H1 (cell line): ENCODE measurements around the gene PCDHAC2. TPM values are rescaled to one million over a fixed set of nuclear protein-coding genes. Genes with fewer than 3 reads are reported as not detected.

Experiments
- ASH2L ChIP-seq: fragments of 200-600, 300-600 bp; sonication (generic); IDR thresholded peaks from one replicate; pipeline ENCODE4 v1.7.1; 2017; ENCODE audit warnings: low read length
- EP300 ChIP-seq, 2 experiments: IDR thresholded peaks; 1 replicate in 1 of 2; 2 replicates in 1 of 2; pipeline ENCODE4 v1.6.1; 2011 to 2012; ENCODE audit warnings: low read depth in 2 of 2, low read length in 2 of 2, mild to moderate bottlenecking in 2 of 2, borderline replicate concordance in 1 of 2, inconsistent platforms in 1 of 2, moderate library complexity in 1 of 2
- HDAC2 ChIP-seq, 2 experiments: fragments of 300-600 bp in 1 of 2; sonication (generic) in 1 of 2; IDR thresholded peaks; 2 replicates each; pipeline ENCODE4 v1.6.1; 2011 to 2012; ENCODE audit warnings: low read depth in 2 of 2, low read length in 2 of 2, mild to moderate bottlenecking in 2 of 2, moderate library complexity in 2 of 2, borderline replicate concordance in 1 of 2, inconsistent platforms in 1 of 2
- HDAC6 ChIP-seq: IDR thresholded peaks from one replicate; pipeline ENCODE4 v1.7.1; 2012; ENCODE audit warnings: low read depth, mild to moderate bottlenecking, inconsistent platforms, low read length, moderate library complexity
- MAFK ChIP-seq: IDR thresholded peaks from 2 replicates; pipeline ENCODE4 v1.6.1; 2012; ENCODE audit warnings: low read depth, mild to moderate bottlenecking, improper control_type of control experiment, low read length
- NANOG ChIP-seq: IDR thresholded peaks from 2 replicates; pipeline ENCODE4 v1.6.1; 2011; ENCODE audit warnings: low read length, low read depth, mild to moderate bottlenecking, inconsistent platforms; ENCODE audit not compliant: insufficient read depth, poor library complexity, severe bottlenecking
- PHF8 ChIP-seq: fragments of 200-600 bp; sonication (generic); conservative IDR thresholded peaks from 2 replicates; pipeline ENCODE4 v1.7.1; 2012; ENCODE audit warnings: low read depth, mild to moderate bottlenecking, inconsistent platforms, low read length, moderate library complexity
- POU5F1 ChIP-seq: IDR thresholded peaks from 2 replicates; pipeline ENCODE4 v1.6.1; 2011; ENCODE audit warnings: low read depth, mild to moderate bottlenecking, low read length, moderate library complexity
- RAD21 ChIP-seq, 2 experiments: IDR thresholded peaks in 1 of 2; conservative IDR thresholded peaks in 1 of 2; 2 replicates each; pipeline ENCODE4 v1.6.1; 2011; ENCODE audit warnings: low read depth in 2 of 2, low read length in 2 of 2, improper control_type of control experiment in 1 of 2, inconsistent platforms in 1 of 2, mild to moderate bottlenecking in 1 of 2, moderate library complexity in 1 of 2
- RBBP5 ChIP-seq: IDR thresholded peaks from 2 replicates; pipeline ENCODE4 v1.7.1; 2012; ENCODE audit warnings: low read depth, mild to moderate bottlenecking, inconsistent platforms, low read length, moderate library complexity, borderline replicate concordance
- TEAD4 ChIP-seq: IDR thresholded peaks from 2 replicates; pipeline ENCODE4 v1.6.1; 2012; ENCODE audit warnings: low read depth, low read length, inconsistent platforms, mixed read lengths
- polyA plus RNA-seq, 7 experiments: library from polyadenylated mRNA; depleted of rRNA in 3 of 7; stranded (reverse) in 5 of 7; unstranded in 2 of 7; fragments of >200 nt in 5 of 7; fragments of 200-250 nt in 2 of 7; gene quantifications; 1 replicate in 5 of 7; 2 replicates in 1 of 7; 4 replicates in 1 of 7; pipeline versions ENCODE4 v1.2.1 to v1.2.3, GENCODE V29; 2011 to 2013; ENCODE audit warnings: missing spikeins in 2 of 7, mixed read lengths in 2 of 7
- total RNA-seq: library from RNA; stranded (reverse); fragmentation: NEBNext Ultra II Directional; extraction: Animal tissue kit (Norgen Biotek cat#: 25700); gene quantifications from 2 replicates; pipeline ENCODE4 v1.2.1, GENCODE V29; 2021

The PCDHAC2 gene
- total and polyA plus RNA-seq, 2 of the 8 experiments (the other 6 are each of a cell fraction or from before 2014, with no cell fraction given) = 3.7 to 5.0 TPM

GRCh38 chr5:140926443-140927227 is 39.6 kb upstream of the PCDHAC2 start (continued):
- no peak; the same call in 1 of the 2 replicates for TF ChIP-seq PHF8
- no peak for TF ChIP-seq MAFK
- TF ChIP-seq TEAD4 = no peak
- no peak for TF ChIP-seq NANOG
- TF ChIP-seq POU5F1 = no peak
- peak; percentile 71 for TF ChIP-seq ASH2L
- peak; percentile 83; the same call in 1 of the 2 replicates for TF ChIP-seq RBBP5
- TF ChIP-seq EP300 (IDR thresholded peaks at IDR 0.05; ENCODE audit: borderline replicate concordance in 1 of 2, low read depth in 2 of 2, low read length in 2 of 2) = no peak
- no peak for TF ChIP-seq HDAC2 (IDR thresholded peaks at IDR 0.05; ENCODE audit: borderline replicate concordance in 1 of 2, low read depth in 2 of 2, low read length in 2 of 2)
- TF ChIP-seq HDAC6 = no peak
- peak; percentile 80 to 89 for TF ChIP-seq RAD21 (IDR thresholded peaks at IDR 0.05 in 1 of 2, conservative IDR thresholded peaks at IDR 0.05 in 1 of 2; ENCODE audit: low read depth in 2 of 2, low read length in 2 of 2)
- TF ChIP-seq, all 59 proteins: peak for 15
